Measurements from ENCODE around the gene SPATA13. TPM values are rescaled to one million over a fixed set of nuclear protein-coding genes. Genes with fewer than 3 reads are reported as not detected.

SPATA13 gene
- total RNA-seq, 1 experiment from 2014 or later, result 14.1 TPM

- Histone ChIP-seq H3T11ph (ENCODE audit: low read length) (no peak overlapping the region), H4K91ac (ENCODE audit: insufficient read length, low read depth, low read length) (no peak overlapping the region), H2AK5ac (ENCODE audit: insufficient read length, low read length) (no peak overlapping the region), H2BK12ac (ENCODE audit: insufficient read length, low read depth, low read length) (no peak overlapping the region), H2BK15ac (ENCODE audit: low read depth, low read length) (no peak overlapping the region), H3K4me1 (ENCODE audit: insufficient read depth, low read length) (no peaks in the 10 kb centered on the region), H4K8ac (replicated peaks; ENCODE audit: insufficient read length, low read depth, low read length) (no peak overlapping the region), H2BK20ac (ENCODE audit: low read depth, low read length, poor library complexity, severe bottlenecking) (no peak overlapping the region), H3K23me2 (ENCODE audit: insufficient read length, low read depth, low read length, poor library complexity, severe bottlenecking) (no peaks in the 10 kb centered on the region), H3K79me2 (ENCODE audit: insufficient read depth, low read length) (no peaks in the 10 kb centered on the region), H3K56ac (ENCODE audit: insufficient read length, low read depth, low read length) (no peak overlapping the region), H2BK120ac (ENCODE audit: low read depth, low read length, poor library complexity, severe bottlenecking) (no peak overlapping the region), H3K27ac (ENCODE audit: insufficient read length, low read depth, low read length) (no peak overlapping the region), H3K18ac (ENCODE audit: insufficient read length, low read depth, low read length) (no peak overlapping the region), H3K14ac (ENCODE audit: insufficient read depth, low read length) (no peak overlapping the region), H3K4ac (ENCODE audit: low read depth, low read length) (no peak overlapping the region), H4K5ac (ENCODE audit: insufficient read length, low read depth, low read length) (no peak overlapping the region), H3K27me3 (ENCODE audit: insufficient read depth, low read length) (no peaks in the 10 kb centered on the region), H4K20me1 (ENCODE audit: control insufficient read depth, insufficient read depth, insufficient read length) (peaks cover 3% of the 10 kb centered on the region), H3K4me2 (ENCODE audit: insufficient read depth, insufficient read length, low read length) (no peak overlapping the region), H3K9ac (ENCODE audit: extremely low read depth, insufficient read length, low read length) (no peak overlapping the region), H2BK5ac (ENCODE audit: insufficient read length, low read length) (no peak overlapping the region), H3K79me1 (ENCODE audit: insufficient read depth, low read depth, low read length, poor library complexity, severe bottlenecking) (no peaks in the 10 kb centered on the region), H3K23ac (ENCODE audit: insufficient read length, low read depth, low read length) (no peak overlapping the region), H3K9me3 (ENCODE audit: control insufficient read depth, low read depth, low read length) (no peaks in the 10 kb centered on the region), H2AFZ (ENCODE audit: low read length) (no peak overlapping the region)
- no peaks in the 10 kb centered on the region for H3K9me3 Mint-ChIP-seq
- H3K4me1 Mint-ChIP-seq, result no peaks in the 10 kb centered on the region
- WGBS (ENCODE audit: extremely low coverage, insufficient read length, low lambda C conversion rate), result no CpG with 5 or more reads among the region's 13 CpGs
- H3K27ac Mint-ChIP-seq, result no peak overlapping the region
- H3K27me3 Mint-ChIP-seq (ENCODE audit: low read depth), result peaks cover 3% of the 10 kb centered on the region; the same call in 1 of the 2 replicates
- H3K4me3 Mint-ChIP-seq, result no peak overlapping the region
- no peak for TF ChIP-seq CTCF (conservative IDR thresholded peaks at IDR 0.05)
- DNase-seq, result no peak
- H3K36me3 Mint-ChIP-seq (ENCODE audit: insufficient read depth in 1 of 3, low read depth in 3 of 3), result no peaks in the 10 kb centered on the region; a peak in 1 of 7 replicates
Observed at GRCh38 chr13:24355103-24355502, 194.6 kb downstream of the SPATA13 start.

Data from H9 (cell line).